ENCODE results near the gene FLYWCH1. TPM values are rescaled to one million over a fixed set of nuclear protein-coding genes. Genes with fewer than 3 reads are reported as not detected.

FLYWCH1 gene
- total and polyA plus RNA-seq, 9 of the 15 experiments (the other 6 are each of a cell fraction or from before 2014, with no cell fraction given) = 0.18 to 33.6 (median 11.3) TPM

GRCh38 chr16:2874912-2875362 lies 36.8 kb upstream of the FLYWCH1 start:
- Histone ChIP-seq H3K79me2 (ENCODE audit: control insufficient read depth, insufficient read depth, low read length) (no peaks in the 10 kb centered on the region), H3K27ac (ENCODE audit: extremely low read depth, low read depth, low read length) (no peak overlapping the region), H3K4me3 (no peak overlapping the region), H3K4me1 (replicated peaks in 1 of 2; ENCODE audit: control insufficient read depth in 2 of 2, insufficient read depth in 2 of 2, low read length in 2 of 2) (peaks cover 0 to 11% of the 10 kb centered on the region in 2 experiments; a peak in 3 of 5 replicates), H3K4me2 (ENCODE audit: insufficient read depth, low read length) (0 out of 2 replicates have a peak overlapping the region, but pooled peaks have one; percentile 50), H3K27me3 (ENCODE audit: control insufficient read depth in 2 of 2, insufficient read depth in 2 of 2, low read length in 2 of 2) (no peaks in the 10 kb centered on the region), H3K9me3 (replicated peaks; ENCODE audit: control insufficient read depth, insufficient read depth, low read depth, low read length) (peaks cover 3% of the 10 kb centered on the region), H2AFZ (ENCODE audit: low read depth, low read length) (peak overlapping the region; percentile 54; the same call in 1 of the 2 replicates), H3K36me3 (ENCODE audit: control insufficient read depth, insufficient read depth, low read length) (no peaks in the 10 kb centered on the region), H4K20me1 (replicated peaks; ENCODE audit: control insufficient read depth, insufficient read depth, low read length) (no peaks in the 10 kb centered on the region), H3K9ac (ENCODE audit: insufficient read depth in 1 of 2, low read depth in 2 of 2, low read length in 2 of 2) (no peak overlapping the region), H3K9me1 (ENCODE audit: control insufficient read depth, insufficient read depth, low read length) (no peaks in the 10 kb centered on the region)
- ChIA-PET POLR2A (interaction anchor here (0.6 to 1.0 kb wide), 3 partner anchors 8 to 77 kb away, joined by 3 to 5 read pairs (median 5); partner anchors contain the start of genes FLYWCH1 and FLYWCH2), CTCF (ENCODE audit: low intra/inter-chr PET ratio) (interaction anchor here (0.6 to 2.9 kb wide), 8 partner anchors 31 to 445 kb away, joined by 3 to 24 read pairs (median 6); no protein-coding TSS in a partner anchor)
- in situ Hi-C loops (cut with MboI) = loop anchor here (5.0 kb wide), 2 partner anchors 37 to 38 kb away; partner anchors contain the start of gene FLYWCH1
- intact Hi-C loops (cut with micrococcal nuclease) = loop anchor here (1.0 to 5.0 kb wide), 3 partner anchors 30 to 107 kb away; partner anchors contain the start of gene PKMYT1
- peak; percentile 78 for FAIRE-seq
- DNase-seq (ENCODE audit: extremely low read depth in 1 of 4, low spot score in 3 of 4) = peak; percentile 82 to 88 (median 86)
- WGBS (ENCODE audit: insufficient coverage, low coverage, missing lambda C conversion rate) = 18% methylated on average over 13 of the region's 25 CpGs
- BruUV-seq (replicated peaks) = no TSS peak
- ATAC-seq = peak; percentile 100
- TF ChIP-seq GABPB1 (CRISPR knock-in tag; IDR thresholded peaks at IDR 0.05) (peak; percentile 64; the same call in 1 of the 2 replicates), ZHX1 (conservative IDR thresholded peaks at IDR 0.05; ENCODE audit: low read length) (no peak), HBP1 (CRISPR knock-in tag; IDR thresholded peaks at IDR 0.05) (no peak), KLF13 (tag; IDR thresholded peaks at IDR 0.05; ENCODE audit: borderline replicate concordance, low read depth) (peak; percentile 23; the same call in 1 of the 2 replicates), ZNF398 (CRISPR knock-in tag; IDR thresholded peaks at IDR 0.05) (no peak), IRF2 (CRISPR knock-in tag; IDR thresholded peaks at IDR 0.05) (no peak), POLR2H (tag; IDR thresholded peaks at IDR 0.05; ENCODE audit: low read depth) (no peak), SP1 (CRISPR knock-in tag; IDR thresholded peaks at IDR 0.05) (peak; percentile 70; the same call in 1 of the 2 replicates), ZNF384 (IDR thresholded peaks at IDR 0.05; ENCODE audit: low read depth, low read length) (peak; percentile 50; the same call in 1 of the 2 replicates), ZFP1 (CRISPR knock-in tag; IDR thresholded peaks at IDR 0.05) (no peak), SRSF3 (IDR thresholded peaks at IDR 0.05; ENCODE audit: insufficient read depth, low read length) (no peak), PHF20 (IDR thresholded peaks at IDR 0.05; ENCODE audit: partially characterized antibody) (no peak), CREB3L1 (IDR thresholded peaks at IDR 0.05; ENCODE audit: borderline replicate concordance, low read depth) (no peak), XRCC5 (IDR thresholded peaks at IDR 0.05; ENCODE audit: low read depth, low read length) (peak; percentile 87)

All from K562 (cell line).